HEK293 (cell line): ENCODE data around the gene SEMA4D.

Experiments used
- CTCF ChIA-PET: fragments of 350-600 bp; formaldehyde crosslinking; extraction: SDS; loops from one replicate; lab custom pipeline; 2021; ENCODE audit warnings: antibody characterized with exemption; lab: Yijun Ruan, JAX
- POLR2A ChIA-PET: fragments of 300-600 bp; formaldehyde crosslinking; extraction: SDS; loops from one replicate; lab custom pipeline; 2020; ENCODE audit warnings: antibody characterized with exemption, inconsistent platforms; lab: Yijun Ruan, JAX
- H3K27ac ChIP-seq: fragments of 200-500 bp; sonication (Bioruptor generic); 2 replicates; pipeline ENCODE4 v1.5.1; 2014; ENCODE audit warnings: low read depth, low read length, control low read depth, inconsistent platforms; ENCODE audit errors: extremely low read depth
- H3K36me3 ChIP-seq, 2 experiments: fragments of 200-500 bp in 1 of 2; sonication (Bioruptor generic) in 1 of 2; 1 replicate in 1 of 2; 2 replicates in 1 of 2; pipeline ENCODE4 v1.5.1; 2014 to 2017; ENCODE audit warnings: inconsistent platforms in 2 of 2, low read length in 2 of 2; ENCODE audit not compliant: control insufficient read depth in 2 of 2, insufficient read depth in 1 of 2
- H3K4me1 ChIP-seq: fragments of 200-500 bp; sonication (Bioruptor generic); 2 replicates; pipeline ENCODE4 v1.5.1; 2014; ENCODE audit warnings: mild to moderate bottlenecking, low read length, inconsistent platforms; ENCODE audit not compliant: control insufficient read depth, insufficient read depth
- H3K4me3 ChIP-seq: 2 replicates; pipeline ENCODE4 v1.5.1; 2011; ENCODE audit warnings: low read depth, mild to moderate bottlenecking, control low read depth, low read length, moderate library complexity
- H3K9me3 ChIP-seq: fragments of 200-500 bp; sonication (Bioruptor generic); 2 replicates; pipeline ENCODE4 v1.5.1; 2014; ENCODE audit warnings: low read depth, low read length, inconsistent platforms; ENCODE audit not compliant: control insufficient read depth, insufficient read depth
- KLF16 ChIP-seq: fragments of 450-650 bp; formaldehyde crosslinking; IDR thresholded peaks from 2 replicates; pipeline ENCODE4 v1.5.1; 2017; ENCODE audit warnings: missing biosample characterization, missing genetic modification characterization
- MEIS1 ChIP-seq: sonication (generic); formaldehyde crosslinking; IDR thresholded peaks from 2 replicates; pipeline ENCODE4 v1.8.1; 2022; ENCODE audit warnings: missing genetic modification reagents, mild to moderate bottlenecking, borderline replicate concordance
- OVOL3 ChIP-seq: fragments of 450-650 bp; formaldehyde crosslinking; IDR thresholded peaks from 2 replicates; pipeline ENCODE4 v1.5.1; 2016; ENCODE audit warnings: missing biosample characterization, missing genetic modification characterization
- ZBTB17 ChIP-seq: fragments of 450-650 bp; formaldehyde crosslinking; IDR thresholded peaks from 2 replicates; pipeline ENCODE4 v1.5.1; 2016; ENCODE audit warnings: missing biosample characterization, missing genetic modification characterization
- ZBTB26 ChIP-seq: fragments of 450-650 bp; formaldehyde crosslinking; optimal IDR thresholded peaks from 2 replicates; pipeline ENCODE3; 2016; ENCODE audit warnings: missing biosample characterization, mild to moderate bottlenecking, missing genetic modification characterization
- ZBTB7A ChIP-seq: fragments of 450-650 bp; formaldehyde crosslinking; IDR thresholded peaks from 2 replicates; pipeline ENCODE4 v1.5.1; 2016; ENCODE audit warnings: low read depth, missing biosample characterization, missing genetic modification characterization
- ZFP3 ChIP-seq: fragments of 450-650 bp; formaldehyde crosslinking; IDR thresholded peaks from 2 replicates; pipeline ENCODE4 v1.5.1; 2016; ENCODE audit warnings: low read depth, missing biosample characterization, missing genetic modification characterization
- ZIC2 ChIP-seq: fragments of 450-650 bp; formaldehyde crosslinking; IDR thresholded peaks from 2 replicates; pipeline ENCODE4 v1.5.1; 2016; ENCODE audit warnings: missing biosample characterization, missing genetic modification characterization
- ZNF10 ChIP-seq: fragments of 450-650 bp; formaldehyde crosslinking; IDR thresholded peaks from 2 replicates; pipeline ENCODE4 v1.5.1; 2017; ENCODE audit warnings: missing biosample characterization, missing genetic modification characterization
- ZNF114 ChIP-seq: fragments of 450-650 bp; formaldehyde crosslinking; IDR thresholded peaks from 2 replicates; pipeline ENCODE4 v1.5.0; 2017; ENCODE audit warnings: missing biosample characterization, missing genetic modification characterization
- ZNF132 ChIP-seq: fragments of 450-650 bp; formaldehyde crosslinking; IDR thresholded peaks from 2 replicates; pipeline ENCODE4 v1.5.1; 2017; ENCODE audit warnings: missing biosample characterization, missing genetic modification characterization, borderline replicate concordance
- ZNF239 ChIP-seq: fragments of 450-650 bp; formaldehyde crosslinking; IDR thresholded peaks from 2 replicates; pipeline ENCODE4 v1.5.1; 2016; ENCODE audit warnings: missing biosample characterization, missing genetic modification characterization
- ZNF488 ChIP-seq: fragments of 450-650 bp; formaldehyde crosslinking; IDR thresholded peaks from 2 replicates; pipeline ENCODE4 v1.5.1; 2016; ENCODE audit warnings: missing biosample characterization, missing genetic modification characterization
- ZNF514 ChIP-seq: fragments of 450-650 bp; formaldehyde crosslinking; IDR thresholded peaks from 2 replicates; pipeline ENCODE4 v1.5.1; 2016; ENCODE audit warnings: missing biosample characterization, missing genetic modification characterization
- ZNF560 ChIP-seq: fragments of 450-650 bp; formaldehyde crosslinking; IDR thresholded peaks from 2 replicates; pipeline ENCODE4 v1.5.1; 2017; ENCODE audit warnings: missing biosample characterization, missing genetic modification characterization, borderline replicate concordance
- ZNF670 ChIP-seq: fragments of 450-650 bp; formaldehyde crosslinking; IDR thresholded peaks from 2 replicates; pipeline ENCODE4 v1.5.1; 2016; ENCODE audit warnings: missing biosample characterization, missing genetic modification characterization, low read depth
- ZNF677 ChIP-seq: fragments of 450-650 bp; IDR thresholded peaks from 2 replicates; pipeline ENCODE4 v1.5.0; 2018; ENCODE audit warnings: missing biosample characterization, mild to moderate bottlenecking, missing genetic modification characterization, moderate library complexity
- TF ChIP-seq, protein P1 (sequence below): fragments of 450-650 bp; formaldehyde crosslinking; IDR thresholded peaks from 2 replicates; pipeline ENCODE4 v1.5.1; 2016; ENCODE audit warnings: missing biosample characterization, missing genetic modification characterization, borderline replicate concordance
- TF ChIP-seq, protein P2 (sequence below): fragments of 450-650 bp; formaldehyde crosslinking; IDR thresholded peaks from 2 replicates; pipeline ENCODE4 v1.5.1; 2016; ENCODE audit warnings: missing biosample characterization, missing genetic modification characterization, low read depth

The SEMA4D gene

DNA sequence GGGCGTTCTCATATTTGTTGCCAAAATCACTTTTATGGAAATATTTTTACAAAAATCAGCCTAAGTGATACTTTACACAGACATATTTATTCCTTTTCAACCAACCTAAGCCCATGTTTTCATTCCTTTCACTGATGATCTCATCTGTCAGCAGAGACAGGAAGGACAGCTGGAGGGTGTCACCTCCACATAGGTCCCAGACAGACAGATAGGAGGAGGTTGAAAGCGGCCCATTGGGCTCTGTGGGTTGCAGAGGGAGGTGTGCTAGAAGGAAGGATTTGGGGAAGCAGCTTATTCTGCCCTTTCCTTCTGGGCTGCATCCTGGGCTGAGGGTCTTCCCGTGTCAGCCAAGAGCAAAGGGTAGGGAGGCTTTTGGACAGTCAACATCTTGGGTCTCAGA is 26.0 kb upstream of the SEMA4D start:
- Histone ChIP-seq H3K9me3 (no peaks in the 10 kb centered on the region), H3K27ac (no peak overlapping the region), H3K4me3 (no peak overlapping the region), H3K36me3 (no peaks in the 10 kb centered on the region), H3K4me1 (no peaks in the 10 kb centered on the region)
- CTCF ChIA-PET, result no interaction called here
- no peak for TF ChIP-seq ZBTB7A (tag by site-specific recombination)
- no peak for TF ChIP-seq ZNF670
- no peak for TF ChIP-seq ZBTB26 (tag by site-specific recombination)
- no peak for TF ChIP-seq ZBTB17 (tag by site-specific recombination)
- TF ChIP-seq, protein P1, sequence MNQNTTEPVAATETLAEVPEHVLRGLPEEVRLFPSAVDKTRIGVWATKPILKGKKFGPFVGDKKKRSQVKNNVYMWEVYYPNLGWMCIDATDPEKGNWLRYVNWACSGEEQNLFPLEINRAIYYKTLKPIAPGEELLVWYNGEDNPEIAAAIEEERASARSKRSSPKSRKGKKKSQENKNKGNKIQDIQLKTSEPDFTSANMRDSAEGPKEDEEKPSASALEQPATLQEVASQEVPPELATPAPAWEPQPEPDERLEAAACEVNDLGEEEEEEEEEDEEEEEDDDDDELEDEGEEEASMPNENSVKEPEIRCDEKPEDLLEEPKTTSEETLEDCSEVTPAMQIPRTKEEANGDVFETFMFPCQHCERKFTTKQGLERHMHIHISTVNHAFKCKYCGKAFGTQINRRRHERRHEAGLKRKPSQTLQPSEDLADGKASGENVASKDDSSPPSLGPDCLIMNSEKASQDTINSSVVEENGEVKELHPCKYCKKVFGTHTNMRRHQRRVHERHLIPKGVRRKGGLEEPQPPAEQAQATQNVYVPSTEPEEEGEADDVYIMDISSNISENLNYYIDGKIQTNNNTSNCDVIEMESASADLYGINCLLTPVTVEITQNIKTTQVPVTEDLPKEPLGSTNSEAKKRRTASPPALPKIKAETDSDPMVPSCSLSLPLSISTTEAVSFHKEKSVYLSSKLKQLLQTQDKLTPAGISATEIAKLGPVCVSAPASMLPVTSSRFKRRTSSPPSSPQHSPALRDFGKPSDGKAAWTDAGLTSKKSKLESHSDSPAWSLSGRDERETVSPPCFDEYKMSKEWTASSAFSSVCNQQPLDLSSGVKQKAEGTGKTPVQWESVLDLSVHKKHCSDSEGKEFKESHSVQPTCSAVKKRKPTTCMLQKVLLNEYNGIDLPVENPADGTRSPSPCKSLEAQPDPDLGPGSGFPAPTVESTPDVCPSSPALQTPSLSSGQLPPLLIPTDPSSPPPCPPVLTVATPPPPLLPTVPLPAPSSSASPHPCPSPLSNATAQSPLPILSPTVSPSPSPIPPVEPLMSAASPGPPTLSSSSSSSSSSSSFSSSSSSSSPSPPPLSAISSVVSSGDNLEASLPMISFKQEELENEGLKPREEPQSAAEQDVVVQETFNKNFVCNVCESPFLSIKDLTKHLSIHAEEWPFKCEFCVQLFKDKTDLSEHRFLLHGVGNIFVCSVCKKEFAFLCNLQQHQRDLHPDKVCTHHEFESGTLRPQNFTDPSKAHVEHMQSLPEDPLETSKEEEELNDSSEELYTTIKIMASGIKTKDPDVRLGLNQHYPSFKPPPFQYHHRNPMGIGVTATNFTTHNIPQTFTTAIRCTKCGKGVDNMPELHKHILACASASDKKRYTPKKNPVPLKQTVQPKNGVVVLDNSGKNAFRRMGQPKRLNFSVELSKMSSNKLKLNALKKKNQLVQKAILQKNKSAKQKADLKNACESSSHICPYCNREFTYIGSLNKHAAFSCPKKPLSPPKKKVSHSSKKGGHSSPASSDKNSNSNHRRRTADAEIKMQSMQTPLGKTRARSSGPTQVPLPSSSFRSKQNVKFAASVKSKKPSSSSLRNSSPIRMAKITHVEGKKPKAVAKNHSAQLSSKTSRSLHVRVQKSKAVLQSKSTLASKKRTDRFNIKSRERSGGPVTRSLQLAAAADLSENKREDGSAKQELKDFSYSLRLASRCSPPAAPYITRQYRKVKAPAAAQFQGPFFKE, result no peak
- no peak for TF ChIP-seq OVOL3
- POLR2A ChIA-PET, result no interaction called here

GRCh38 chr9:89522959-89523285 is 25.0 kb upstream of the SEMA4D start:
- H3K36me3 ChIP-seq, result no peaks in the 10 kb centered on the region
- ChIA-PET CTCF (interaction anchor here (0.5 to 1.5 kb wide), 3 partner anchors 14 to 26 kb away, joined by 4 to 5 read pairs (median 5); no protein-coding TSS in a partner anchor), POLR2A (no interaction called here)
- no peaks in the 10 kb centered on the region for H3K9me3 ChIP-seq
- H3K4me1 ChIP-seq, result no peaks in the 10 kb centered on the region
- H3K4me3 ChIP-seq, result no peak overlapping the region
- no peak overlapping the region for H3K27ac ChIP-seq
- TF ChIP-seq ZNF239, result no peak
- TF ChIP-seq ZFP3 (tag by site-specific recombination), result no peak
- TF ChIP-seq KLF16 (tag by site-specific recombination), result no peak
- no peak for TF ChIP-seq ZNF488
- TF ChIP-seq MEIS1 (CRISPR knock-in tag), result no peak
- no peak for TF ChIP-seq ZNF514 (tag by site-specific recombination)
- TF ChIP-seq ZIC2 (tag by site-specific recombination), result no peak
- TF ChIP-seq ZNF670, result no peak
- TF ChIP-seq ZNF560 (tag by site-specific recombination), result no peak
- TF ChIP-seq ZNF132 (tag by site-specific recombination), result no peak
- no peak for TF ChIP-seq ZNF677 (tag by site-specific recombination)
- no peak for TF ChIP-seq ZNF10
- TF ChIP-seq, protein P2, sequence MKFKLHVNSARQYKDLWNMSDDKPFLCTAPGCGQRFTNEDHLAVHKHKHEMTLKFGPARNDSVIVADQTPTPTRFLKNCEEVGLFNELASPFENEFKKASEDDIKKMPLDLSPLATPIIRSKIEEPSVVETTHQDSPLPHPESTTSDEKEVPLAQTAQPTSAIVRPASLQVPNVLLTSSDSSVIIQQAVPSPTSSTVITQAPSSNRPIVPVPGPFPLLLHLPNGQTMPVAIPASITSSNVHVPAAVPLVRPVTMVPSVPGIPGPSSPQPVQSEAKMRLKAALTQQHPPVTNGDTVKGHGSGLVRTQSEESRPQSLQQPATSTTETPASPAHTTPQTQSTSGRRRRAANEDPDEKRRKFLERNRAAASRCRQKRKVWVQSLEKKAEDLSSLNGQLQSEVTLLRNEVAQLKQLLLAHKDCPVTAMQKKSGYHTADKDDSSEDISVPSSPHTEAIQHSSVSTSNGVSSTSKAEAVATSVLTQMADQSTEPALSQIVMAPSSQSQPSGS (tag by site-specific recombination), result no peak
- TF ChIP-seq ZNF114 (tag by site-specific recombination), result no peak
